Activated naive CD4-positive, alpha-beta T cell treated with anti-CD3 and anti-CD28 coated beads, Interleukin-2, amount 50 U/mL, for 72 hours (primary cell): ENCODE data around the gene AAMP. TPM values are rescaled to one million over a fixed set of nuclear protein-coding genes. Genes with fewer than 3 reads are reported as not detected.

Source experiments
- ATAC-seq, 2 donors: fragments of 150-1000 bp; cut with Tn5 transposase; 2 replicates each; pipeline ENCODE4 v1.10.0; 2021; ENCODE audit warnings: mild to moderate bottlenecking in 2 of 2, moderate library complexity in 2 of 2
- DNase-seq, 2 donors: peaks; one replicate each; pipeline ENCODE4 v3.0.0; 2021 to 2022; ENCODE audit warnings: low spot score in 2 of 2
- H3K27ac Mint-ChIP-seq, 2 donors: one replicate each; pipeline ENCODE4 v1.8.0; 2022; ENCODE audit warnings: mild to moderate bottlenecking in 2 of 2, mixed read lengths in 2 of 2
- H3K36me3 Mint-ChIP-seq, 2 donors: one replicate each; pipeline ENCODE4 v1.8.0; 2022; ENCODE audit warnings: mixed read lengths in 2 of 2
- H3K9me3 Mint-ChIP-seq, 2 donors: one replicate each; pipeline ENCODE4 v1.8.0; 2022; ENCODE audit warnings: mixed read lengths in 2 of 2
- total RNA-seq, 2 donors: library from RNA; stranded (reverse); gene quantifications; one replicate each; pipeline ENCODE4 v1.2.3, GENCODE V29; 2022

AAMP gene
- total RNA-seq, 2 donors from 2014 or later = 67.7 to 68.4 TPM

- H3K27ac Mint-ChIP-seq = peak overlapping the region; percentile 32 to 94
- no peak for DNase-seq
- H3K36me3 Mint-ChIP-seq = peaks cover 41 to 86% of the 10 kb centered on the region in 2 donors
- no peak for ATAC-seq
- H3K9me3 Mint-ChIP-seq = no peaks in the 10 kb centered on the region
Measured at GRCh38 chr2:218224186-218224585, 45.8 kb downstream of the AAMP start.

DNA sequence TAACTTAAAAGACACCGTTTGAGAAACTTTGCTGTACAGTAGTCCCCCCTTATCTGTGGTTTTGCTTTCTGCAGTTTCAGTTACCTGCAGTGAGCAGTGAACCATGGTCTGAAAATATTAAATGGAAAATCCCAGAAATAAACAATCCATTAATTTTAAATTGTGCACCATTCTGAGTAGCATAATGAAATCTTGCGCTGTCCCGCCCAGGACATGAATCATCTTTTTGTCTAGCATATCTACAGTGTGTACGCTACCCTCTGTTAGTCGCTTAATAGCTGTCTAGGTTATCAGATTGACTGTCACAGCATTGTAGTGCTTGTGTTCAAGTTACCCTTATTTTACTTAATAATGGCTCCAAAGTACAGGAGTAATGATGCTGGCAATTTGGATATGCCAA is 46.9 kb downstream of the AAMP start:
- ATAC-seq = peak; percentile 33 to 67
- Mint-ChIP-seq H3K9me3 (no peaks in the 10 kb centered on the region), H3K36me3 (peaks cover 40 to 86% of the 10 kb centered on the region in 2 donors), H3K27ac (peak overlapping the region; percentile 44 to 94)
- DNase-seq = no peak

- no peaks in the 10 kb centered on the region for H3K9me3 Mint-ChIP-seq
- DNase-seq = no peak
- peaks cover 46 to 83% of the 10 kb centered on the region in 2 donors for H3K36me3 Mint-ChIP-seq
- ATAC-seq = no peak
- H3K27ac Mint-ChIP-seq = peak overlapping the region; percentile 94 to 96
Measured at GRCh38 chr2:218221000-218221399, 48.9 kb downstream of the AAMP start.

GRCh38 chr2:218219934-218220333 is 50.0 kb downstream of the AAMP start:
- DNase-seq = no peak
- no peak for ATAC-seq
- peak overlapping the region; percentile 92 to 94 for H3K27ac Mint-ChIP-seq

DNA sequence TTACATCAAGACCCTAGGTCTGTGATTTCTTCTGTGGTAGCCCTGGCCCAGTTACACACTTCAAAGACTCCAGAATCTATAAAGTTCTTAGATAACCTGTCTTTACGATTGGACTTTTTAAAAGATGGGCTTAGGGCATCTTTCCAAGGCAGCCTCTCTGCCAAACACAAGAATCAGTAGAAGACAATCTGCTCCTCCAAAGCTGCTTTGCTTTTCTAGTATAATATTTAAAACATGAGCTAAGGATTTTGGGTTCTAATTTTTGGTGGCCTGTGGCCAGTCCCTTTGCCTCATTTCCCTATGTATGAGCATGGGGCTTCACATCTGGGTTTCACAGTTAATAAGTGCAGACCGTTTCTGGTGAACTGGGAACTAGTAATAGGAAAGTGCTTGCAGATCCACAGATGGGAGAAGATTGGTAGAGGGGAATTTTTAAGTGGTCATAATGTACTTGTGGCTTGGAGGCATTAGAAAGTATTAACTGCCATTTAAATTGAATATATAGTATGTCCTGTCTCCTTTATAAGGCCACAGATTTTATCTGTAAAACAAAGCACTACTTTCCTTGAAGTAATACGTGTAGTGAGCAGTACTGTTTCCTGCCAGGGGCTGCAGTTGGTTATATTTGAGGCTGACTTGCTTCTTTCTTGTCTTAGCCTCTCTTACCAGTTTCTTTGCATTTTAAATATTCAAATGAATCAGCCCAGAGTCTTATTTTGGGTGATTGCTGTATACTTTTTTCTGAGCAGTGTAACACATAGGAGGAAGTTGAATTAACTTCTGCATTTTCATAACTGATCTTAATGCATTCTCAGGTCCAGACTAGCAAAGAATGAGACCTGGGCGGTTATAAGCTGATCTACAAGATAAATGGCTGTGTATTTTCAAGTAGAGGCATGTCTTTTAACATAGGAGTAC is 51.4 kb downstream of the AAMP start:
- Mint-ChIP-seq H3K36me3 (peaks cover 40 to 64% of the 10 kb centered on the region in 2 donors), H3K27ac (peak overlapping the region; percentile 94 to 97), H3K9me3 (no peaks in the 10 kb centered on the region)
- peak in 1 of 2 donors; percentile 33 for ATAC-seq
- DNase-seq = no peak

More at GRCh38 chr2:218219934-218220333, 50.0 kb downstream of the AAMP start:
- Mint-ChIP-seq H3K36me3 (peaks cover 46 to 75% of the 10 kb centered on the region in 2 donors), H3K9me3 (no peaks in the 10 kb centered on the region)

DNA sequence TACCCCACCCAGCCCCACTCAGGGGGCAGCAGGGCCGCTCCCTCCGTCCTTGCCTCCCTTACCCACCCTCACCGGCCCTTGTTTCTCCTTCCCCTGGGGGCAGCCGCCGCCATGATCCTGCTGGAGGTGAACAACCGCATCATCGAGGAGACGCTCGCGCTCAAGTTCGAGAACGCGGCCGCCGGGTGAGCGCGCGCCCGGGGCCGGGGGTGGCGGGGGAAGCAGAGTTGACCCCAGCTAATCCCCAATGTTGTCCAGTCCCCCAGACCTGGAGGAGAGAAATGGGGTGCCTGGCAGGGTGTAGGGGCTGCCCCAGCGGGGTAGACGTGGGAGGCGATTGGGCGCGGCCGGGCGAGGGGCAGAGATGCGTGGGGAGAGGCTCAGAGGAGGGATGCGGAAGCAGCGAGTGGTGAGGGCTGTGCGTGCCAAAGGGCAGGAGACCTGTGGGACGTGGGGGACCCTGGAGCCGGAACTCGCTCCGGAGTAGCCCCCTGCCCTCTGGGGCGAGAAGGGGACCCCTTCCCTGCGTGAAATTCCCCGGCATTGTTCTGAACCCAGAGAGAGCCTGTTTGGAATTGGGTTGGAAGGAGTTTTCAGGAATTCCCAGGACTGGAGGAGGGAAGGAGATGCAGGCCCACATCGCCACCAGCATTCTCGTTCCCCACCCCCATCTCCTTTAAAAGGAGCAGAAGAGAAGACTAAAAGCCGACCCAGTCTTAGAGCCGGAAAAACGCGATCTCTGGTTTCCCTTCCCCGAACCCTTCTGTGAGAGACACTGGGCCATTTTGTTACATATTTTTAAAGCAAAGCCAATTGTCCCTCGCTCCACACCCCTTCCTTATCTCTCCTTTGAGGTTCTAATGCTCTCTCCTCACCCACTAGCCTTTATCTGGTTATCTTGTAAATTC is 52.3 kb downstream of the AAMP start:
- DNase-seq = peak; percentile 70 to 87
- Mint-ChIP-seq H3K27ac (peak overlapping the region; percentile 94 to 97), H3K9me3 (no peaks in the 10 kb centered on the region), H3K36me3 (peaks cover 40 to 62% of the 10 kb centered on the region in 2 donors)
- peak; percentile 75 to 79 for ATAC-seq

- H3K9me3 Mint-ChIP-seq = no peaks in the 10 kb centered on the region
- ATAC-seq (peak; percentile 77 to 85), DNase-seq (peak; percentile 92 to 97)
- H3K36me3 Mint-ChIP-seq = peaks cover 39 to 60% of the 10 kb centered on the region in 2 donors
- H3K27ac Mint-ChIP-seq = peak within 1 kb of the TSS; percentile 94 to 97
Measured at GRCh38 chr2:218216674-218217359, 53.1 kb downstream of the AAMP start, which contains the start of gene ARPC2. ARPC2 (plus strand) TSS chr2:218217189; CDS start chr2:218217471, 282 bp downstream.

- ATAC-seq = no peak
- Mint-ChIP-seq H3K9me3 (no peaks in the 10 kb centered on the region), H3K36me3 (peaks cover 34 to 55% of the 10 kb centered on the region in 2 donors), H3K27ac (peak overlapping the region; percentile 94 to 97)
- DNase-seq = no peak
Measured at GRCh38 chr2:218216336-218216673, 53.6 kb downstream of the AAMP start.

Other genes starting within 250 kb of the AAMP start
- gene RUFY4, start 200.9 kb downstream of the AAMP start, total RNA-seq = 1 to 10 TPM; 3.2 to 5.1 TPM
- under 1 TPM in 1 of 2 donors, not detected in 1; 0.33 TPM for gene CXCR2, start 144.1 kb downstream of the AAMP start, total RNA-seq
- not detected for gene CXCR1, start 103.2 kb downstream of the AAMP start, total RNA-seq
- gene ARPC2, start 52.9 kb downstream of the AAMP start, total RNA-seq = 100 to 1,000 TPM; 567 to 656 TPM
- gene GPBAR1, start 9.1 kb downstream of the AAMP start, total RNA-seq = under 1 TPM; 0.46 to 0.88 TPM
- 10 to 100 TPM; 25.1 to 30.4 TPM for gene PNKD, start 382 bp upstream of the AAMP start, total RNA-seq
- 10 to 100 TPM; 46.1 to 47.5 TPM for gene TMBIM1, start 22.4 kb upstream of the AAMP start, total RNA-seq
- not detected for gene CATIP, start 86.7 kb upstream of the AAMP start, total RNA-seq
- gene SLC11A1, start 112.1 kb upstream of the AAMP start, total RNA-seq = not detected
- gene CTDSP1, start 129.7 kb upstream of the AAMP start, total RNA-seq = 10 to 100 TPM in 1 of 2 donors, 1 to 10 TPM in 1; 8.1 to 86.8 TPM
- gene VIL1, start 149.0 kb upstream of the AAMP start, total RNA-seq = not detected